Right lobe of liver (tissue), 6 donors: Measurements from ENCODE around the gene ACTR3C. TPM values are rescaled to one million over a fixed set of nuclear protein-coding genes. Genes with fewer than 3 reads are reported as not detected.
A peak's percentile ranks its signal among the peaks of the same experiment; 100 is the strongest.

Experiments
- ATAC-seq, 4 donors: fragments of 200-7000 bp; cut with Tn5 transposase; one replicate each; pipeline ENCODE4 v1.9.1; 2020; ENCODE audit warnings: mild to moderate bottlenecking in 4 of 4, moderate library complexity in 4 of 4
- DNase-seq, 3 donors: peaks; one replicate each; pipeline ENCODE4 v3.0.0-alpha.2; 2020
- H3K27ac ChIP-seq, 3 donors: fragments of 200-600 bp; one replicate each; pipeline ENCODE4 v1.8.0; 2022
- H3K27me3 ChIP-seq, 2 donors: fragments of 200-600 bp; one replicate each; pipeline ENCODE4 v1.8.0; 2022
- H3K36me3 ChIP-seq, 4 donors: fragments of 200-600 bp; sonication (generic) in 1 of 4; one replicate each; pipeline versions ENCODE4 v1.5.1 to v1.8.0; 2017 to 2022; ENCODE audit warnings: control low read depth in 1 of 4
- H3K4me1 ChIP-seq, 4 donors: fragments of 200-600 bp; sonication (generic) in 1 of 4; one replicate each; pipeline versions ENCODE4 v1.5.1 to v1.8.0; 2017 to 2022; ENCODE audit warnings: control low read depth in 1 of 4
- H3K4me3 ChIP-seq, 3 donors: fragments of 200-600 bp; one replicate each; pipeline ENCODE4 v1.8.0; 2022
- H3K9me3 ChIP-seq, 4 donors: fragments of 200-600 bp; sonication (generic) in 1 of 4; one replicate each; pipeline versions ENCODE4 v1.5.1 to v1.8.0; 2017 to 2022; ENCODE audit warnings: control low read depth in 1 of 4
- POLR2A ChIP-seq: fragments of 450-650 bp; IDR thresholded peaks from one replicate; pipeline ENCODE4 v1.6.1; 2017; ENCODE audit warnings: antibody characterized with exemption, mild to moderate bottlenecking
- WGBS: methylation state at CpG from one replicate; pipeline ENCODE4 v1.1.6; 2018; ENCODE audit warnings: low coverage, low lambda C conversion rate; ENCODE audit not compliant: insufficient coverage; ENCODE audit errors: missing lambda C conversion rate; 5-methylcytosine and 5-hydroxymethylcytosine counted together
- intact Hi-C, 2 donors: fragments of 100-400 bp; cut with DNase I; formaldehyde crosslinking; loops; one replicate each; pipeline versions ENCODE4 v1.11.2 to v1.14.1; 2022
- total RNA-seq, 6 experiments: library from RNA; depleted of rRNA in 2 of 6; stranded (reverse); fragments of >200 nt in 2 of 6; fragmentation: NEBNext Ultra II Directional in 3 of 6; extraction: Animal tissue kit (Norgen Biotek cat#: 25700) in 3 of 6; gene quantifications; one replicate each; pipeline versions ENCODE4 v1.1.0 to v1.2.4, GENCODE V29; 2016 to 2023
- TF ChIP-seq, protein P1 (sequence below), 4 donors: fragments of 200-600 bp in 3 of 4; fragments of 450-650 bp in 1 of 4; IDR thresholded peaks; one replicate each; pipeline versions ENCODE4 v1.5.1 to v1.8.0; 2016 to 2022; ENCODE audit warnings: antibody characterized with exemption in 4 of 4, mild to moderate bottlenecking in 2 of 4
- donor health status: DM: no; HTN: yes; CAD: no.
- donor health status: DM: no; HTN: no; CAD: no.
- donor health status: DM: no; HTN: no; CAD: no.
- donor health status: DM: no; HTN: yes; CAD: no.
- donor health status: DM: no; HTN: yes; CAD: no.

The ACTR3C gene
- total RNA-seq, 6 experiments from 2014 or later, result 30.0 to 36.5 (median 32.7) TPM

DNA sequence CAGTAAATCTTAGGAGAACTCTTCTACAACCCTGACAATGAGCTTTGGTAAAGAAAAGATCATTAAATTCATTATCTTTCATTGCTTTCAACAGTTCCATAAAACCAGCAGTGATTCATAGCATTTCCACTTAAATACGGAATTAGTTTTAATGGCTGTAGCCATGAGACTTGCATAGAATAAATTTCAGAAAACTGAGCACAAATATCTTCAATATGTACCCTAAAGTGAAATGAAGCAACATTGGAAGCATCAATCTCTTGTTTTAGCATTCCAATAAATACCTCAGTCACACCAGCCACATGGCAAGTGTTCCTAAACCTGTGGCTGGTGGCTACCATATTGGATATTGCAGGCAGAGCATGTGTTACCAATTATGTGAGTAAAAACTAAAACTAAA, 21.7 kb upstream of the ACTR3C start:
- WGBS, result 93% methylated on average over 1 of the region's 1 CpG
- H3K9me3 ChIP-seq, result no peaks in the 10 kb centered on the region
- peaks cover 0 to 24% (median 8%) of the 10 kb centered on the region in 4 donors for H3K4me1 ChIP-seq
- intact Hi-C loops, result no loop called here
- H3K27ac ChIP-seq, result no peak overlapping the region
- TF ChIP-seq, protein P1, sequence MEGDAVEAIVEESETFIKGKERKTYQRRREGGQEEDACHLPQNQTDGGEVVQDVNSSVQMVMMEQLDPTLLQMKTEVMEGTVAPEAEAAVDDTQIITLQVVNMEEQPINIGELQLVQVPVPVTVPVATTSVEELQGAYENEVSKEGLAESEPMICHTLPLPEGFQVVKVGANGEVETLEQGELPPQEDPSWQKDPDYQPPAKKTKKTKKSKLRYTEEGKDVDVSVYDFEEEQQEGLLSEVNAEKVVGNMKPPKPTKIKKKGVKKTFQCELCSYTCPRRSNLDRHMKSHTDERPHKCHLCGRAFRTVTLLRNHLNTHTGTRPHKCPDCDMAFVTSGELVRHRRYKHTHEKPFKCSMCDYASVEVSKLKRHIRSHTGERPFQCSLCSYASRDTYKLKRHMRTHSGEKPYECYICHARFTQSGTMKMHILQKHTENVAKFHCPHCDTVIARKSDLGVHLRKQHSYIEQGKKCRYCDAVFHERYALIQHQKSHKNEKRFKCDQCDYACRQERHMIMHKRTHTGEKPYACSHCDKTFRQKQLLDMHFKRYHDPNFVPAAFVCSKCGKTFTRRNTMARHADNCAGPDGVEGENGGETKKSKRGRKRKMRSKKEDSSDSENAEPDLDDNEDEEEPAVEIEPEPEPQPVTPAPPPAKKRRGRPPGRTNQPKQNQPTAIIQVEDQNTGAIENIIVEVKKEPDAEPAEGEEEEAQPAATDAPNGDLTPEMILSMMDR (IDR thresholded peaks at IDR 0.05), result no peak
- no peak for TF ChIP-seq POLR2A
- H3K27me3 ChIP-seq, result no peaks in the 10 kb centered on the region
- no peaks in the 10 kb centered on the region for H3K36me3 ChIP-seq
- DNase-seq, result no peak
- no peak overlapping the region for H3K4me3 ChIP-seq
- no peak for ATAC-seq

- intact Hi-C loops, result no loop called here
- H3K9me3 ChIP-seq, result no peaks in the 10 kb centered on the region
- no peak for DNase-seq
- peaks cover 0 to 30% (median 11%) of the 10 kb centered on the region in 4 donors for H3K4me1 ChIP-seq
- ATAC-seq, result no peak
- H3K27me3 ChIP-seq, result no peaks in the 10 kb centered on the region
- H3K4me3 ChIP-seq, result no peak overlapping the region
- TF ChIP-seq, protein P1 (IDR thresholded peaks at IDR 0.05), result no peak
- no peak for TF ChIP-seq POLR2A
- peak overlapping the region in 1 of 3 donors; percentile 95 for H3K27ac ChIP-seq
- peaks cover 0 to under 1% (median 0%) of the 10 kb centered on the region in 4 donors for H3K36me3 ChIP-seq
Observed at GRCh38 chr7:150344299-150344698, 21.0 kb upstream of the ACTR3C start.

DNA sequence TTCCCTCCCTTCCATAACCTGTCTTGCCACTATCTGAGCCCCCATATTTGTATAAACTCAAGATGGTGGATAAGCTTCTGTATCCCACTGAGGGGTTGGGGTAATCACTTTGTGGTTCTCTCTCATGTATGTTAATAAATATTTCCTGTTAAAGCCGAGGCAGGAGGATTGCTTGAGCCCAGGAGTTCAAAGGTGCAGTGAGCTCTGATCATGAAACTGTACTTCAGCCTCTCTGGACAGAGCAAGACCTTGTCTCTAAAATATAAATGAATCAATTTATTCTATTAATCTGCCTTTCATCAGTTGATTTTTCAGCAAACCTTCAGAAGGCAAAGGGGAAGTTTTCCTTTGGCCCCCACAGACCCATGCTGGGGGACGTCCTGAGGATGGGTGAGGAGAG, 19.9 kb upstream of the ACTR3C start:
- intact Hi-C loops, result no loop called here
- H3K27ac ChIP-seq, result peak overlapping the region; percentile 22 to 95 (median 42)

DNA sequence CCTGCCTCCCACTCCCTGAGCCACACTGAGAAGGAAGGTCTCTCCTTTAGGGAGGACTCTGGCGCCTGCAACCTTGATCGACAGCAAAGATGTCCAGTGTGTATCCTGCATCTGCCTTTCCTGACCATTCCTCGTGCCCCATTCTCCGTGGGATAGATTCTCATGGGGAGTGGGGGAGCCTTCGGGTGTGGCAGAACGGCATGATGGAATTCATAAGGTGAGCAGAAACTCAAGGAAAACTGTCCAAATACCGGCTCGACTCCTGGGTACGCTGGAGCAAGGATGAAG, 18.7 kb upstream of the ACTR3C start:
- ATAC-seq, result no peak
- 68% methylated on average over 7 of the region's 9 CpGs for WGBS

More for the DNA sequence above, 19.9 kb upstream of the ACTR3C start:
- Histone ChIP-seq H3K36me3 (peaks cover 0 to 2% (median 0%) of the 10 kb centered on the region in 4 donors), H3K4me1 (peaks cover 0 to 39% (median 16%) of the 10 kb centered on the region in 4 donors), H3K27me3 (no peaks in the 10 kb centered on the region), H3K4me3 (no peak overlapping the region), H3K9me3 (no peaks in the 10 kb centered on the region)
- no peak for DNase-seq
- ATAC-seq, result peak in 3 of 4 donors; percentile 8 to 27 (median 21)
- 22% methylated on average over 2 of the region's 2 CpGs for WGBS
- TF ChIP-seq, protein P1 (IDR thresholded peaks at IDR 0.05), result no peak

More for the DNA sequence above, 18.7 kb upstream of the ACTR3C start:
- TF ChIP-seq POLR2A, result no peak
- TF ChIP-seq, protein P1 (IDR thresholded peaks at IDR 0.05), result no peak
- Histone ChIP-seq H3K36me3 (peaks cover 0 to 2% (median 0%) of the 10 kb centered on the region in 4 donors), H3K27me3 (no peaks in the 10 kb centered on the region), H3K4me3 (peak overlapping the region in 2 of 3 donors; percentile 78 to 93), H3K9me3 (no peaks in the 10 kb centered on the region), H3K4me1 (peaks cover 0 to 51% (median 22%) of the 10 kb centered on the region in 4 donors), H3K27ac (peak overlapping the region; percentile 53 to 95 (median 57))
- DNase-seq, result no peak
- intact Hi-C loops, result no loop called here
